IMR-90 (cell line): Measurements from ENCODE around the gene PRKN. TPM values are rescaled to one million over a fixed set of nuclear protein-coding genes. Genes with fewer than 3 reads are reported as not detected.
"Not testable (repeated sequence)": the region's sequence is repeated elsewhere in the genome, so short reads cannot be mapped to it uniquely, and the experiment has no call there.

ENCODE experiments used
- ATAC-seq: fragments of 200-7000 bp; cut with Tn5 transposase; 2 replicates; pipeline ENCODE4 v1.9.1; 2020; ENCODE audit warnings: low read depth, mild to moderate bottlenecking, moderate library complexity
- BruUV-seq: library from RNA; stranded (reverse); fragments of 400-500 nt; replicated peaks from 2 replicates; lab custom pipeline; 2021; lab: Mats Ljungman, UMichigan
- CTCF ChIA-PET: fragments of 300-600 bp; formaldehyde crosslinking; extraction: SDS; loops from one replicate; lab custom pipeline; 2021; ENCODE audit warnings: antibody characterized with exemption; lab: Yijun Ruan, JAX
- POLR2A ChIA-PET: fragments of 300-600 bp; sonication (Branson Sonifier 250); formaldehyde crosslinking; loops from one replicate; lab custom pipeline; 2022; ENCODE audit warnings: antibody characterized with exemption; ENCODE audit not compliant: unreplicated experiment; lab: Charles Lee
- DNase-seq: peaks from one replicate; pipeline ENCODE4 v3.0.0; 2013
- H2AFZ ChIP-seq: replicated peaks from 2 replicates; pipeline ENCODE3; 2013; ENCODE audit warnings: low read length, mild to moderate bottlenecking; ENCODE audit not compliant: poor library complexity
- H2AK5ac ChIP-seq: 2 replicates; pipeline ENCODE4 v1.6.1; 2013; ENCODE audit warnings: low read depth, low read length, inconsistent platforms
- H2AK9ac ChIP-seq: replicated peaks from 2 replicates; pipeline ENCODE3; 2013; ENCODE audit warnings: mild to moderate bottlenecking, low read depth, low read length, moderate library complexity; ENCODE audit not compliant: poor library complexity
- H2BK120ac ChIP-seq: 2 replicates; pipeline ENCODE4 v1.6.1; 2013; ENCODE audit warnings: low read depth, low read length, inconsistent platforms
- H2BK15ac ChIP-seq: 3 replicates; pipeline ENCODE4 v1.6.1; 2013; ENCODE audit warnings: low read depth, low read length, inconsistent platforms
- H2BK20ac ChIP-seq: 2 replicates; pipeline ENCODE4 v1.6.1; 2013; ENCODE audit warnings: low read depth, mild to moderate bottlenecking, inconsistent platforms, low read length, moderate library complexity
- H2BK5ac ChIP-seq: 2 replicates; pipeline ENCODE4 v1.6.1; 2013; ENCODE audit warnings: mild to moderate bottlenecking, low read depth, low read length, inconsistent platforms; ENCODE audit not compliant: poor library complexity, severe bottlenecking
- H3K14ac ChIP-seq: replicated peaks from 2 replicates; pipeline ENCODE4 v1.6.1; 2013; ENCODE audit warnings: low read depth, low read length, inconsistent platforms
- H3K18ac ChIP-seq: 2 replicates; pipeline ENCODE4 v1.6.1; 2013; ENCODE audit warnings: low read depth, low read length, control low read depth
- H3K23ac ChIP-seq: 2 replicates; pipeline ENCODE4 v1.6.1; 2013; ENCODE audit warnings: low read depth, low read length, inconsistent platforms
- H3K27ac ChIP-seq: 2 replicates; pipeline ENCODE4 v1.5.1; 2013; ENCODE audit warnings: mild to moderate bottlenecking, control low read depth, low read length; ENCODE audit not compliant: insufficient read depth
- H3K27me3 ChIP-seq: 2 replicates; pipeline ENCODE4 v1.6.1; 2013; ENCODE audit warnings: low read length; ENCODE audit not compliant: control insufficient read depth, insufficient read depth
- H3K36me3 ChIP-seq: 2 replicates; pipeline ENCODE4 v1.6.1; 2013; ENCODE audit warnings: low read length, mixed read lengths; ENCODE audit not compliant: control insufficient read depth, insufficient read depth
- H3K4ac ChIP-seq: 2 replicates; pipeline ENCODE4 v1.6.1; 2013; ENCODE audit warnings: low read depth, low read length, inconsistent platforms
- H3K4me1 ChIP-seq: 2 replicates; pipeline ENCODE4 v1.6.1; 2013; ENCODE audit warnings: low read length, mixed read lengths; ENCODE audit not compliant: control insufficient read depth, insufficient read depth
- H3K4me2 ChIP-seq: 2 replicates; pipeline ENCODE4 v1.6.1; 2013; ENCODE audit warnings: low read depth, mild to moderate bottlenecking, control low read depth, low read length, moderate library complexity
- H3K4me3 ChIP-seq: 2 replicates; pipeline ENCODE4 v1.5.1; 2013; ENCODE audit warnings: low read depth, mild to moderate bottlenecking, control low read depth, low read length, moderate library complexity; ENCODE audit not compliant: insufficient read depth
- H3K56ac ChIP-seq: 2 replicates; pipeline ENCODE4 v1.6.1; 2013; ENCODE audit warnings: low read length, inconsistent platforms; ENCODE audit not compliant: insufficient read depth; ENCODE audit errors: extremely low read depth
- H3K79me1 ChIP-seq, 2 experiments: 2 replicates each; pipeline ENCODE4 v1.6.1; 2013; ENCODE audit warnings: low read length in 2 of 2, inconsistent platforms in 1 of 2, low read depth in 1 of 2
- H3K9ac ChIP-seq: 2 replicates; pipeline ENCODE4 v1.6.1; 2013; ENCODE audit warnings: low read depth, low read length, control low read depth
- H3K9me1 ChIP-seq: 2 replicates; pipeline ENCODE4 v1.6.1; 2013; ENCODE audit warnings: low read length, inconsistent platforms; ENCODE audit not compliant: insufficient read depth
- H3K9me3 ChIP-seq: 2 replicates; pipeline ENCODE4 v1.6.1; 2013; ENCODE audit warnings: low read length; ENCODE audit not compliant: control insufficient read depth, insufficient read depth
- H4K20me1 ChIP-seq: 2 replicates; pipeline ENCODE4 v1.6.1; 2013; ENCODE audit warnings: low read length, inconsistent platforms; ENCODE audit not compliant: insufficient read depth
- H4K5ac ChIP-seq: 2 replicates; pipeline ENCODE4 v1.6.1; 2013; ENCODE audit warnings: mild to moderate bottlenecking, low read depth, low read length, control low read depth
- H4K8ac ChIP-seq, 2 experiments: 2 replicates each; pipeline ENCODE4 v1.6.1; 2013; ENCODE audit warnings: low read depth in 2 of 2, low read length in 2 of 2, control low read depth in 1 of 2, inconsistent platforms in 1 of 2
- H4K91ac ChIP-seq: 2 replicates; pipeline ENCODE4 v1.6.1; 2013; ENCODE audit warnings: low read depth, low read length, inconsistent platforms; ENCODE audit not compliant: insufficient read depth
- WGBS, 2 experiments: methylation state at CpG; one replicate each; pipeline versions ENCODE4 v1.1.5 to v1.1.7; 2013; ENCODE audit warnings: missing lambda C conversion rate in 2 of 2; ENCODE audit not compliant: insufficient read length in 1 of 2; ENCODE audit errors: extremely low coverage in 2 of 2; 5-methylcytosine and 5-hydroxymethylcytosine counted together
- dilution Hi-C: fragments of 300-500 bp; cut with HindIII; formaldehyde crosslinking; loops from one replicate; pipeline ENCODE4 v1.14.3; 2018; ENCODE audit warnings: low sequenced_read_pairs; ENCODE audit not compliant: unreplicated experiment
- in situ Hi-C: fragments of 300-500 bp; cut with MboI; formaldehyde crosslinking; loops from 3 replicates; pipeline ENCODE4 v1.14.3; 2019; ENCODE audit warnings: low sequenced_read_pairs, inconsistent platforms, mixed read lengths
- intact Hi-C: fragments of 100-400 bp; cut with micrococcal nuclease; formaldehyde crosslinking; loops from 2 replicates; pipeline ENCODE4 v1.10.0; 2022
- polyA plus RNA-seq, 3 experiments: library from polyadenylated mRNA; depleted of rRNA; stranded (reverse); fragments of >200 nt; gene quantifications; 2 replicates each; pipeline ENCODE4 v1.2.3, GENCODE V29; 2012; ENCODE audit warnings: low replicate concordance in 1 of 3
- total RNA-seq: library from RNA; depleted of rRNA; stranded (reverse); fragments of >200 nt; gene quantifications from 2 replicates; pipeline ENCODE4 v1.2.3, GENCODE V29; 2012

PRKN gene
- total and polyA plus RNA-seq, 2 of the 4 experiments (the other 2 are of a cell fraction): 0.15 to 0.18 TPM

DNA sequence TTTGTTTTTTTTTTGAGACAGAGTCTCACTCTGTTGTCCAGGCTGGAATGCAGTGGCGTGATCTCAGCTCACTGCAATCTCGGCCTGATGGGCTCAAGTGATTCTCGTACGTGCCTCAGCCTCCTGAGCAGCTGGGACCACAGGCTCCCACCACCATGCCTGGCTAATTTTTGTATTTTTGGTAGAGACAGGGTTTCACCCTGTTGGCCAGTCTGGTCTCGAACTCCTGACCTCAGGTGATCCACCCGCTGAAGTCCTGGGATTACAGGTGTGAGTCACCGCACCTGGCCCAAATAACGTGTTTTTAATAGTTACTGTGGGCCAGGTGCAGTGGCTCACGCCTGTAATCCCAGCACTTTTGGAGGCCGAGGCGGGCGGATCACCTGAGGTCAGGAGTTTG, 876.1 kb downstream of the PRKN start:
- BruUV-seq, intact Hi-C loops, H4K5ac ChIP-seq, H3K36me3 ChIP-seq, H3K9ac ChIP-seq, H2BK15ac ChIP-seq, H3K4me3 ChIP-seq, H2AK9ac ChIP-seq, H3K4me2 ChIP-seq, H3K4me1 ChIP-seq, POLR2A ChIA-PET, ATAC-seq, H3K27ac ChIP-seq, DNase-seq, H3K14ac ChIP-seq, H2AFZ ChIP-seq, H3K23ac ChIP-seq, H2BK20ac ChIP-seq, H4K8ac ChIP-seq, H3K79me1 ChIP-seq, H3K4ac ChIP-seq, H4K91ac ChIP-seq, H4K20me1 ChIP-seq, H3K56ac ChIP-seq, H3K9me1 ChIP-seq, dilution Hi-C loops, in situ Hi-C loops, H3K18ac ChIP-seq, H2BK120ac ChIP-seq, H3K27me3 ChIP-seq, H2AK5ac ChIP-seq, H2BK5ac ChIP-seq: not testable (repeated sequence)
- CTCF ChIA-PET: interaction anchor here (0.7 kb wide), 1 partner anchor 94 kb away, joined by 3 read pairs; no protein-coding TSS in a partner anchor
- 100% methylated on average over 1 of the region's 12 CpGs; no CpG with 5 or more reads in 1 of the 2 experiments for WGBS, 2 experiments
- peaks cover 14% of the 10 kb centered on the region for H3K9me3 ChIP-seq
